Measurements from ENCODE around the gene EHHADH. TPM values are rescaled to one million over a fixed set of nuclear protein-coding genes. Genes with fewer than 3 reads are reported as not detected.

EHHADH gene
- total and polyA plus RNA-seq, 2 of the 13 experiments (the other 11 are each of a cell fraction or from before 2014, with no cell fraction given): 14.5 to 38.9 TPM

DNA sequence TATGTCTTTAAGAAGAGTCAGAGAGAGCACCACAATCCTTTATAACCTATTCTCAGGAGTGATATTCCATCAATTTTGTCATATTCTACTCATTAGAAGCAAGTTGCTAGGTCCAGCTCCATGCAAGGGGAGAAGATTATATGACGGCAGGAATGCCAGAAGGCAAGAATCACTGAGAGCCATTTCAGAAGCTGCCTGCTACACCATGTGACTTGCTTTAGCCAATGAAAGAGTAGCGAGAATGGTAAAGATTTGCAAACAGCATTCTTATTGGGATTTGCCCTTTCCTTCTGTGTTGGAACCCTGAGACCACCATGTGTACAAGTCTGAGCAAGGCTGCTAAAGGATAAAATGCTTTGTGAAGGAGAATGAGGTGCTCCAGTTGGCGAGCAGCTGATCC, 96.5 kb downstream of the EHHADH start:
- 72% methylated on average over 2 of the region's 3 CpGs for WGBS (ENCODE audit: low lambda C conversion rate)
- BruUV-seq (replicated peaks): no TSS peak
- Histone ChIP-seq H3K27me3 (ENCODE audit: control insufficient read depth in 1 of 2, insufficient read depth in 2 of 2, low read length in 2 of 2) (peaks cover 4 to 21% of the 10 kb centered on the region in 2 experiments; a peak in 4 of 5 replicates), H3K4me2 (ENCODE audit: low read depth, low read length) (no peak overlapping the region), H3K4me1 (ENCODE audit: insufficient read depth, low read length) (peaks cover 31% of the 10 kb centered on the region), H2AFZ (ENCODE audit: low read length) (no peak overlapping the region), H3K79me2 (ENCODE audit: insufficient read depth, low read length) (no peaks in the 10 kb centered on the region), H3K9me3 (ENCODE audit: low read length) (no peaks in the 10 kb centered on the region), H4K20me1 (ENCODE audit: insufficient read depth, low read length) (no peaks in the 10 kb centered on the region), H3K27ac (ENCODE audit: extremely low read length, insufficient read depth, low read length) (no peak overlapping the region), H3K36me3 (replicated peaks in 1 of 2; ENCODE audit: control insufficient read depth in 1 of 2, insufficient read depth in 2 of 2, low read length in 2 of 2) (no peaks in the 10 kb centered on the region), H3K4me3 (replicated peaks in 1 of 3; ENCODE audit: insufficient read depth in 1 of 3, low read depth in 2 of 3, low read length in 3 of 3) (no peak overlapping the region), H3K9ac (ENCODE audit: insufficient read depth, low read depth, low read length) (no peak overlapping the region)
- in situ Hi-C loops (cut with HindIII; ENCODE audit: extremely low pct_ligation_motif_present, low pct_unique_long_range_greater_than_20kb): no loop called here
- ATAC-seq (no peak), FAIRE-seq (no peak), DNase-seq (ENCODE audit: low spot score) (no peak)
- CTCF ChIA-PET (ENCODE audit: low intra/inter-chr PET ratio, low total read pairs): no interaction called here
- POLR2A ChIA-PET: interaction anchor here (1.4 kb wide), 1 partner anchor 18 kb away, joined by 3 read pairs; no protein-coding TSS in a partner anchor
- intact Hi-C loops (cut with micrococcal nuclease; ENCODE audit: unreplicated experiment): no loop called here
- TF ChIP-seq, protein P1, sequence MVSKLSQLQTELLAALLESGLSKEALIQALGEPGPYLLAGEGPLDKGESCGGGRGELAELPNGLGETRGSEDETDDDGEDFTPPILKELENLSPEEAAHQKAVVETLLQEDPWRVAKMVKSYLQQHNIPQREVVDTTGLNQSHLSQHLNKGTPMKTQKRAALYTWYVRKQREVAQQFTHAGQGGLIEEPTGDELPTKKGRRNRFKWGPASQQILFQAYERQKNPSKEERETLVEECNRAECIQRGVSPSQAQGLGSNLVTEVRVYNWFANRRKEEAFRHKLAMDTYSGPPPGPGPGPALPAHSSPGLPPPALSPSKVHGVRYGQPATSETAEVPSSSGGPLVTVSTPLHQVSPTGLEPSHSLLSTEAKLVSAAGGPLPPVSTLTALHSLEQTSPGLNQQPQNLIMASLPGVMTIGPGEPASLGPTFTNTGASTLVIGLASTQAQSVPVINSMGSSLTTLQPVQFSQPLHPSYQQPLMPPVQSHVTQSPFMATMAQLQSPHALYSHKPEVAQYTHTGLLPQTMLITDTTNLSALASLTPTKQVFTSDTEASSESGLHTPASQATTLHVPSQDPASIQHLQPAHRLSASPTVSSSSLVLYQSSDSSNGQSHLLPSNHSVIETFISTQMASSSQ (IDR thresholded peaks at IDR 0.05; ENCODE audit: low read depth): no peak
- TF ChIP-seq, protein P1 (CRISPR knock-in tag; IDR thresholded peaks at IDR 0.05; ENCODE audit: borderline replicate concordance): no peak
- TF ChIP-seq DNMT1 (CRISPR knock-in tag; IDR thresholded peaks at IDR 0.05): no peak
- no peak for TF ChIP-seq GPN1 (CRISPR knock-in tag; IDR thresholded peaks at IDR 0.05; ENCODE audit: borderline replicate concordance)
- TF ChIP-seq, protein P2, sequence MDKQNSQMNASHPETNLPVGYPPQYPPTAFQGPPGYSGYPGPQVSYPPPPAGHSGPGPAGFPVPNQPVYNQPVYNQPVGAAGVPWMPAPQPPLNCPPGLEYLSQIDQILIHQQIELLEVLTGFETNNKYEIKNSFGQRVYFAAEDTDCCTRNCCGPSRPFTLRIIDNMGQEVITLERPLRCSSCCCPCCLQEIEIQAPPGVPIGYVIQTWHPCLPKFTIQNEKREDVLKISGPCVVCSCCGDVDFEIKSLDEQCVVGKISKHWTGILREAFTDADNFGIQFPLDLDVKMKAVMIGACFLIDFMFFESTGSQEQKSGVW (CRISPR knock-in tag; IDR thresholded peaks at IDR 0.05; ENCODE audit: borderline replicate concordance): no peak
- TF ChIP-seq SRF (IDR thresholded peaks at IDR 0.05; ENCODE audit: low read depth, low read length): no peak
- TF ChIP-seq, protein P3, sequence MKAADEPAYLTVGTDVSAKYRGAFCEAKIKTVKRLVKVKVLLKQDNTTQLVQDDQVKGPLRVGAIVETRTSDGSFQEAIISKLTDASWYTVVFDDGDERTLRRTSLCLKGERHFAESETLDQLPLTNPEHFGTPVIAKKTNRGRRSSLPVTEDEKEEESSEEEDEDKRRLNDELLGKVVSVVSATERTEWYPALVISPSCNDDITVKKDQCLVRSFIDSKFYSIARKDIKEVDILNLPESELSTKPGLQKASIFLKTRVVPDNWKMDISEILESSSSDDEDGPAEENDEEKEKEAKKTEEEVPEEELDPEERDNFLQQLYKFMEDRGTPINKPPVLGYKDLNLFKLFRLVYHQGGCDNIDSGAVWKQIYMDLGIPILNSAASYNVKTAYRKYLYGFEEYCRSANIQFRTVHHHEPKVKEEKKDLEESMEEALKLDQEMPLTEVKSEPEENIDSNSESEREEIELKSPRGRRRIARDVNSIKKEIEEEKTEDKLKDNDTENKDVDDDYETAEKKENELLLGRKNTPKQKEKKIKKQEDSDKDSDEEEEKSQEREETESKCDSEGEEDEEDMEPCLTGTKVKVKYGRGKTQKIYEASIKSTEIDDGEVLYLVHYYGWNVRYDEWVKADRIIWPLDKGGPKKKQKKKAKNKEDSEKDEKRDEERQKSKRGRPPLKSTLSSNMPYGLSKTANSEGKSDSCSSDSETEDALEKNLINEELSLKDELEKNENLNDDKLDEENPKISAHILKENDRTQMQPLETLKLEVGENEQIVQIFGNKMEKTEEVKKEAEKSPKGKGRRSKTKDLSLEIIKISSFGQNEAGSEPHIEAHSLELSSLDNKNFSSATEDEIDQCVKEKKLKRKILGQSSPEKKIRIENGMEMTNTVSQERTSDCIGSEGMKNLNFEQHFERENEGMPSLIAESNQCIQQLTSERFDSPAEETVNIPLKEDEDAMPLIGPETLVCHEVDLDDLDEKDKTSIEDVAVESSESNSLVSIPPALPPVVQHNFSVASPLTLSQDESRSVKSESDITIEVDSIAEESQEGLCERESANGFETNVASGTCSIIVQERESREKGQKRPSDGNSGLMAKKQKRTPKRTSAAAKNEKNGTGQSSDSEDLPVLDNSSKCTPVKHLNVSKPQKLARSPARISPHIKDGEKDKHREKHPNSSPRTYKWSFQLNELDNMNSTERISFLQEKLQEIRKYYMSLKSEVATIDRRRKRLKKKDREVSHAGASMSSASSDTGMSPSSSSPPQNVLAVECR (CRISPR knock-in tag; IDR thresholded peaks at IDR 0.05; ENCODE audit: borderline replicate concordance): no peak
- TF ChIP-seq ZNF205 (CRISPR knock-in tag; IDR thresholded peaks at IDR 0.05): no peak
- no peak for TF ChIP-seq MZF1 (CRISPR knock-in tag; IDR thresholded peaks at IDR 0.05; ENCODE audit: borderline replicate concordance)
- TF ChIP-seq, protein P4, sequence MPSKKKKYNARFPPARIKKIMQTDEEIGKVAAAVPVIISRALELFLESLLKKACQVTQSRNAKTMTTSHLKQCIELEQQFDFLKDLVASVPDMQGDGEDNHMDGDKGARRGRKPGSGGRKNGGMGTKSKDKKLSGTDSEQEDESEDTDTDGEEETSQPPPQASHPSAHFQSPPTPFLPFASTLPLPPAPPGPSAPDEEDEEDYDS (CRISPR knock-in tag; IDR thresholded peaks at IDR 0.05): no peak
- TF ChIP-seq, protein P5, sequence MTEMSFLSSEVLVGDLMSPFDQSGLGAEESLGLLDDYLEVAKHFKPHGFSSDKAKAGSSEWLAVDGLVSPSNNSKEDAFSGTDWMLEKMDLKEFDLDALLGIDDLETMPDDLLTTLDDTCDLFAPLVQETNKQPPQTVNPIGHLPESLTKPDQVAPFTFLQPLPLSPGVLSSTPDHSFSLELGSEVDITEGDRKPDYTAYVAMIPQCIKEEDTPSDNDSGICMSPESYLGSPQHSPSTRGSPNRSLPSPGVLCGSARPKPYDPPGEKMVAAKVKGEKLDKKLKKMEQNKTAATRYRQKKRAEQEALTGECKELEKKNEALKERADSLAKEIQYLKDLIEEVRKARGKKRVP (CRISPR knock-in tag; IDR thresholded peaks at IDR 0.05): no peak
- no peak for TF ChIP-seq PAWR (CRISPR knock-in tag; IDR thresholded peaks at IDR 0.05; ENCODE audit: borderline replicate concordance)
